Testis (tissue), 3 donors: ENCODE results near the gene LRRTM3. TPM values are rescaled to one million over a fixed set of nuclear protein-coding genes. Genes with fewer than 3 reads are reported as not detected.

ENCODE experiments used
- DNase-seq: peaks from one replicate; pipeline ENCODE4 v3.0.0-alpha.2; 2019
- H3K27ac ChIP-seq, 2 donors: fragments of 200-600 bp; sonication (generic); one replicate each; pipeline ENCODE4 v1.5.1; 2019
- H3K27me3 ChIP-seq: fragments of 200-600 bp; sonication (generic); one replicate; pipeline ENCODE4 v1.5.1; 2019
- H3K36me3 ChIP-seq: fragments of 200-600 bp; sonication (generic); one replicate; pipeline ENCODE4 v1.5.1; 2017; ENCODE audit warnings: low read depth; ENCODE audit errors: missing control alignments
- H3K4me1 ChIP-seq: fragments of 200-600 bp; sonication (generic); one replicate; pipeline ENCODE4 v1.5.1; 2019
- H3K4me3 ChIP-seq, 2 donors: fragments of 200-600 bp; sonication (generic); one replicate each; pipeline ENCODE4 v1.5.1; 2017 to 2019
- H3K9me3 ChIP-seq: fragments of 200-600 bp; sonication (generic); one replicate; pipeline ENCODE4 v1.5.1; 2017
- CTCF ChIP-seq, 3 experiments: fragments of 450-650 bp in 2 of 3; fragments of 200-600 bp in 1 of 3; sonication (generic) in 1 of 3; IDR thresholded peaks; one replicate each; pipeline ENCODE4 v1.5.1; 2016 to 2019; ENCODE audit warnings: antibody characterized with exemption in 3 of 3, mild to moderate bottlenecking in 2 of 3, moderate library complexity in 1 of 3
- POLR2A ChIP-seq: fragments of 450-650 bp; IDR thresholded peaks from one replicate; pipeline ENCODE4 v1.6.1; 2017; ENCODE audit warnings: antibody characterized with exemption, mild to moderate bottlenecking, moderate library complexity
- WGBS, 2 donors: methylation state at CpG; one replicate each; pipeline ENCODE4 v1.1.5; 2018; 5-methylcytosine and 5-hydroxymethylcytosine counted together
- intact Hi-C: fragments of 100-400 bp; cut with DNase I; formaldehyde crosslinking; loops from one replicate; pipeline ENCODE4 v1.15.1; 2023; ENCODE audit warnings: low total_unique reads
- polyA plus RNA-seq: library from polyadenylated mRNA; stranded (reverse); fragments of 350-450 nt; fragmentation: Illumina TruSeq; extraction: RNeasy Lipid Tissue Mini Kit (QIAGEN cat#74804); gene quantifications from one replicate; pipeline ENCODE4 v1.2.3, GENCODE V29; 2014; ENCODE audit warnings: low read depth, low replicate concordance; ENCODE audit not compliant: insufficient read depth
- total RNA-seq, 2 donors: library from RNA; depleted of rRNA; stranded (reverse); fragments of >200 nt; gene quantifications; one replicate each; pipeline ENCODE4 v1.2.3, GENCODE V29; 2016

Gene LRRTM3
- total and polyA plus RNA-seq, 3 donors from 2014 or later, result 0.94 to 14.0 (median 10.5) TPM

GRCh38 chr10:66925373-66925772 is 463 bp upstream of the LRRTM3 start:
- 8 to 21% methylated on average over 7 of the region's 7 CpGs for WGBS, 2 donors
- H3K9me3 ChIP-seq, result no peaks in the 10 kb centered on the region
- no peak for TF ChIP-seq CTCF (IDR thresholded peaks at IDR 0.05)
- intact Hi-C loops, result no loop called here
- no peaks in the 10 kb centered on the region for H3K27me3 ChIP-seq
- no peak overlapping the region for H3K27ac ChIP-seq
- no peaks in the 10 kb centered on the region for H3K36me3 ChIP-seq
- H3K4me3 ChIP-seq, result no peak overlapping the region
- DNase-seq, result no peak
- H3K4me1 ChIP-seq, result peaks cover 8% of the 10 kb centered on the region

- Histone ChIP-seq H3K9me3 (no peaks in the 10 kb centered on the region), H3K4me1 (peaks cover 8% of the 10 kb centered on the region), H3K27me3 (no peaks in the 10 kb centered on the region), H3K27ac (no peak overlapping the region), H3K4me3 (peak overlapping the region in 1 of 2 donors; percentile 46), H3K36me3 (no peaks in the 10 kb centered on the region)
- WGBS, 2 donors, result 29 to 67% methylated on average over 5 of the region's 5 CpGs
- intact Hi-C loops, result no loop called here
- DNase-seq, result no peak
- TF ChIP-seq CTCF (IDR thresholded peaks at IDR 0.05), result no peak
- TF ChIP-seq POLR2A, result no peak
These were observed 1.0 kb downstream of the LRRTM3 start for GRCh38 chr10:66926841-66927240.

GRCh38 chr10:66927251-66927935 is 1.6 kb downstream of the LRRTM3 start:
- Histone ChIP-seq H3K36me3 (no peaks in the 10 kb centered on the region), H3K4me3 (peak overlapping the region in 1 of 2 donors; percentile 46), H3K27me3 (no peaks in the 10 kb centered on the region), H3K4me1 (peaks cover 8% of the 10 kb centered on the region), H3K9me3 (no peaks in the 10 kb centered on the region), H3K27ac (no peak overlapping the region)
- DNase-seq, result no peak
- intact Hi-C loops, result no loop called here
- WGBS, 2 donors, result 37 to 38% methylated on average over 11 of the region's 11 CpGs
- TF ChIP-seq POLR2A (no peak), CTCF (IDR thresholded peaks at IDR 0.05) (no peak)

GRCh38 chr10:66927971-66928770 is 2.3 kb downstream of the LRRTM3 start:
- Histone ChIP-seq H3K27ac (peak overlapping the region in 1 of 2 donors; percentile 17), H3K27me3 (no peaks in the 10 kb centered on the region), H3K4me3 (peak overlapping the region in 1 of 2 donors; percentile 46), H3K4me1 (peaks cover 8% of the 10 kb centered on the region), H3K36me3 (no peaks in the 10 kb centered on the region), H3K9me3 (no peaks in the 10 kb centered on the region)
- 4 to 13% methylated on average over 27 to 30 of the region's 30 CpGs for WGBS, 2 donors
- intact Hi-C loops, result no loop called here
- TF ChIP-seq CTCF (IDR thresholded peaks at IDR 0.05) (no peak), POLR2A (no peak)
- DNase-seq, result peak; percentile 45
